ENCODE data around the gene KCTD13.

The KCTD13 gene

GRCh38 chr16:29968205-29968604 is 42.2 kb upstream of the KCTD13 start:
- 96% methylated on average over 3 of the region's 4 CpGs for WGBS
- H2BK12ac ChIP-seq (ENCODE audit: low read length in 2 of 2) = no peak overlapping the region

GRCh38 chr16:29963021-29963743 is 37.2 kb upstream of the KCTD13 start:
- Histone ChIP-seq H3K9me3 (ENCODE audit: control insufficient read depth, low read length) (no peaks in the 10 kb centered on the region), H2AK5ac (ENCODE audit: low read length, severe bottlenecking) (peak overlapping the region; percentile 54), H3K23ac (ENCODE audit: low read length in 2 of 2) (peak overlapping the region in 1 of 2 experiments; percentile 10), H2BK5ac (ENCODE audit: low read depth, low read length, poor library complexity, severe bottlenecking) (no peak overlapping the region), H3K4ac (ENCODE audit: low read depth in 1 of 2, low read length in 2 of 2) (peak overlapping the region in 1 of 2 experiments; percentile 65), H3K79me1 (replicated peaks; ENCODE audit: low read length, poor library complexity, severe bottlenecking) (peaks cover 22% of the 10 kb centered on the region), H3K36me3 (ENCODE audit: control insufficient read depth in 1 of 2, insufficient read depth in 2 of 2, low read depth in 1 of 2, low read length in 2 of 2) (peaks cover 12 to 27% of the 10 kb centered on the region in 2 experiments), H3K18ac (ENCODE audit: low read depth in 1 of 2, low read length in 2 of 2) (peak overlapping the region; percentile 31 to 34), H3K27me3 (ENCODE audit: control insufficient read depth in 1 of 2, insufficient read depth in 1 of 2, low read length in 2 of 2) (no peaks in the 10 kb centered on the region), H3K9ac (ENCODE audit: low read length) (peak overlapping the region; percentile 97), H3K14ac (ENCODE audit: low read length in 2 of 2) (peak overlapping the region in 1 of 2 experiments; percentile 23), H4K91ac (ENCODE audit: low read length) (no peak overlapping the region), H3K4me3 (ENCODE audit: insufficient read depth in 1 of 2, low read depth in 1 of 2, low read length in 2 of 2) (peak overlapping the region in 1 of 2 experiments; percentile 98), H3K27ac (ENCODE audit: low read length, poor library complexity, severe bottlenecking) (peak overlapping the region; percentile 78), H2BK12ac (ENCODE audit: low read length in 2 of 2) (peak overlapping the region in 1 of 2 experiments; percentile 12), H4K8ac (ENCODE audit: low read length) (peak overlapping the region; percentile 69), H2AFZ (ENCODE audit: low read depth, low read length) (no peak overlapping the region), H3K4me1 (ENCODE audit: control insufficient read depth, insufficient read depth, low read depth, low read length) (peaks cover 11% of the 10 kb centered on the region), H2BK120ac (ENCODE audit: low read depth, low read length) (no peak overlapping the region), H2BK15ac (ENCODE audit: low read depth, poor library complexity, severe bottlenecking) (peak overlapping the region; percentile 75), H3K4me2 (ENCODE audit: low read length, poor library complexity, severe bottlenecking) (peak overlapping the region; percentile 71)
- 97% methylated on average over 13 of the region's 14 CpGs for WGBS
- DNase-seq = no peak

More at GRCh38 chr16:29968205-29968604, 42.2 kb upstream of the KCTD13 start:
- no peak for DNase-seq
- H3K9me3 ChIP-seq (ENCODE audit: control insufficient read depth, low read length) = no peaks in the 10 kb centered on the region
- H3K14ac ChIP-seq (ENCODE audit: low read length in 2 of 2) = no peak overlapping the region
- no peak overlapping the region for H2BK15ac ChIP-seq (ENCODE audit: low read depth, poor library complexity, severe bottlenecking)
- no peak overlapping the region for H2AFZ ChIP-seq (ENCODE audit: low read depth, low read length)
- H3K23ac ChIP-seq (ENCODE audit: low read length in 2 of 2) = no peak overlapping the region
- no peak overlapping the region for H2AK5ac ChIP-seq (ENCODE audit: low read length, severe bottlenecking)
- H4K91ac ChIP-seq (ENCODE audit: low read length) = no peak overlapping the region
- H3K4me3 ChIP-seq (ENCODE audit: insufficient read depth in 1 of 2, low read depth in 1 of 2, low read length in 2 of 2) = no peak overlapping the region
- H3K18ac ChIP-seq (ENCODE audit: low read depth in 1 of 2, low read length in 2 of 2) = no peak overlapping the region
- H3K27me3 ChIP-seq (ENCODE audit: control insufficient read depth in 1 of 2, insufficient read depth in 1 of 2, low read length in 2 of 2) = no peaks in the 10 kb centered on the region
- peaks cover 20% of the 10 kb centered on the region for H3K79me1 ChIP-seq (replicated peaks; ENCODE audit: low read length, poor library complexity, severe bottlenecking)
- no peak overlapping the region for H3K4me2 ChIP-seq (ENCODE audit: low read length, poor library complexity, severe bottlenecking)
- no peak overlapping the region for H2BK5ac ChIP-seq (ENCODE audit: low read depth, low read length, poor library complexity, severe bottlenecking)
- H3K9ac ChIP-seq (ENCODE audit: low read length) = no peak overlapping the region
- no peak overlapping the region for H4K8ac ChIP-seq (ENCODE audit: low read length)
- H3K4me1 ChIP-seq (ENCODE audit: control insufficient read depth, insufficient read depth, low read depth, low read length) = peaks cover 4% of the 10 kb centered on the region
- H3K27ac ChIP-seq (ENCODE audit: low read length, poor library complexity, severe bottlenecking) = no peak overlapping the region
- peaks cover 33 to 64% of the 10 kb centered on the region in 2 experiments for H3K36me3 ChIP-seq (ENCODE audit: control insufficient read depth in 1 of 2, insufficient read depth in 2 of 2, low read depth in 1 of 2, low read length in 2 of 2)
- no peak overlapping the region for H3K4ac ChIP-seq (ENCODE audit: low read depth in 1 of 2, low read length in 2 of 2)
- no peak overlapping the region for H2BK120ac ChIP-seq (ENCODE audit: low read depth, low read length)

- Histone ChIP-seq H3K4me2 (ENCODE audit: low read length, poor library complexity, severe bottlenecking) (peak overlapping the region; percentile 71), H3K27me3 (ENCODE audit: control insufficient read depth in 1 of 2, insufficient read depth in 1 of 2, low read length in 2 of 2) (no peaks in the 10 kb centered on the region), H2AFZ (ENCODE audit: low read depth, low read length) (no peak overlapping the region), H3K18ac (ENCODE audit: low read depth in 1 of 2, low read length in 2 of 2) (peak overlapping the region; percentile 85 to 92), H2BK120ac (ENCODE audit: low read depth, low read length) (peak overlapping the region; percentile 11), H4K91ac (ENCODE audit: low read length) (peak overlapping the region; percentile 30), H3K27ac (ENCODE audit: low read length, poor library complexity, severe bottlenecking) (peak overlapping the region; percentile 78), H3K14ac (ENCODE audit: low read length in 2 of 2) (peak overlapping the region in 1 of 2 experiments; percentile 86), H3K23ac (ENCODE audit: low read length in 2 of 2) (peak overlapping the region in 1 of 2 experiments; percentile 47), H2BK12ac (ENCODE audit: low read length in 2 of 2) (no peak overlapping the region), H3K9me3 (ENCODE audit: control insufficient read depth, low read length) (no peaks in the 10 kb centered on the region), H3K79me1 (replicated peaks; ENCODE audit: low read length, poor library complexity, severe bottlenecking) (peaks cover 18% of the 10 kb centered on the region), H3K4me3 (ENCODE audit: insufficient read depth in 1 of 2, low read depth in 1 of 2, low read length in 2 of 2) (peak overlapping the region; percentile 83 to 98), H2BK5ac (ENCODE audit: low read depth, low read length, poor library complexity, severe bottlenecking) (peak overlapping the region; percentile 83), H2AK5ac (ENCODE audit: low read length, severe bottlenecking) (peak overlapping the region; percentile 54), H3K4me1 (ENCODE audit: control insufficient read depth, insufficient read depth, low read depth, low read length) (peaks cover 11% of the 10 kb centered on the region), H3K36me3 (ENCODE audit: control insufficient read depth in 1 of 2, insufficient read depth in 2 of 2, low read depth in 1 of 2, low read length in 2 of 2) (peaks cover 7 to 23% of the 10 kb centered on the region in 2 experiments), H4K8ac (ENCODE audit: low read length) (peak overlapping the region; percentile 78), H3K9ac (ENCODE audit: low read length) (peak overlapping the region; percentile 97), H2BK15ac (ENCODE audit: low read depth, poor library complexity, severe bottlenecking) (peak overlapping the region; percentile 83), H3K4ac (ENCODE audit: low read depth in 1 of 2, low read length in 2 of 2) (peak overlapping the region; percentile 65 to 94)
- peak; percentile 68 for DNase-seq
- 20% methylated on average over 17 of the region's 18 CpGs for WGBS
These were observed 36.4 kb upstream of the KCTD13 start for GRCh38 chr16:29962344-29962994.
